GM21717 (cell line): ENCODE data around the gene CPXM1.
"Not testable (repeated sequence)": the region's sequence is repeated elsewhere in the genome, so short reads cannot be mapped to it uniquely, and the experiment has no call there.

Source experiments
- ATAC-seq: cut with Tn5 transposase; IDR thresholded peaks from one replicate; pipeline ENCODE4 v1.9.1; 2021; ENCODE audit warnings: mild to moderate bottlenecking, moderate library complexity; ENCODE audit not compliant: unreplicated experiment

Gene CPXM1

GRCh38 chr20:2800521-2801285, at the start of gene CPXM1:
CPXM1 (minus strand) TSS chr20:2800627; CDS start chr20:2800572, 55 bp downstream.
- no peak for ATAC-seq

GRCh38 chr20:2849529-2849928, 49.1 kb upstream of the CPXM1 start:
- no peak for ATAC-seq

- no peak for ATAC-seq
Measured at GRCh38 chr20:2847802-2848201, 47.4 kb upstream of the CPXM1 start.

- ATAC-seq = no peak
Measured at GRCh38 chr20:2846698-2847097, 46.3 kb upstream of the CPXM1 start.

GRCh38 chr20:2845607-2846006, 45.2 kb upstream of the CPXM1 start:
- ATAC-seq = no peak

- peak; percentile 43 for ATAC-seq
Measured at GRCh38 chr20:2840967-2841531, 40.6 kb upstream of the CPXM1 start.

- ATAC-seq = peak; percentile 93
Measured at GRCh38 chr20:2840138-2840966, 39.9 kb upstream of the CPXM1 start, which contains the start of the genes PCED1A and VPS16. PCED1A (minus strand) TSS chr20:2840655; CDS start chr20:2839912, 743 bp downstream. VPS16 (plus strand) TSS chr20:2840745; CDS start chr20:2840775, 30 bp downstream.

- no peak for ATAC-seq
Measured at GRCh38 chr20:2839732-2840137, 39.3 kb upstream of the CPXM1 start.

- ATAC-seq = no peak
Measured at GRCh38 chr20:2838847-2839671, 38.6 kb upstream of the CPXM1 start.

GRCh38 chr20:2838170-2838797, 37.9 kb upstream of the CPXM1 start:
- no peak for ATAC-seq

- ATAC-seq = no peak
Measured at GRCh38 chr20:2837221-2837960, 37.0 kb upstream of the CPXM1 start.

GRCh38 chr20:2836035-2836434, 35.6 kb upstream of the CPXM1 start:
- no peak for ATAC-seq

GRCh38 chr20:2835331-2835796, 34.9 kb upstream of the CPXM1 start:
- ATAC-seq = no peak

GRCh38 chr20:2834401-2835110, 34.1 kb upstream of the CPXM1 start:
- no peak for ATAC-seq

- ATAC-seq = no peak
Measured at GRCh38 chr20:2833761-2834160, 33.3 kb upstream of the CPXM1 start.

- ATAC-seq = not testable (repeated sequence)
Measured at GRCh38 chr20:2831206-2831605, 30.8 kb upstream of the CPXM1 start.

GRCh38 chr20:2829376-2829775, 28.9 kb upstream of the CPXM1 start:
- no peak for ATAC-seq

GRCh38 chr20:2826655-2827054, 26.2 kb upstream of the CPXM1 start:
- ATAC-seq = no peak

- ATAC-seq = no peak
Measured at GRCh38 chr20:2825761-2826160, 25.3 kb upstream of the CPXM1 start.
